ENCODE data around the gene OSMR. TPM values are rescaled to one million over a fixed set of nuclear protein-coding genes. Genes with fewer than 3 reads are reported as not detected.
"Not testable (repeated sequence)": the region's sequence is repeated elsewhere in the genome, so short reads cannot be mapped to it uniquely, and the experiment has no call there.

Gene OSMR
- total and polyA plus RNA-seq, 2 experiments from 2014 or later = 1.5 to 2.6 TPM

- TF ChIP-seq, protein P1, sequence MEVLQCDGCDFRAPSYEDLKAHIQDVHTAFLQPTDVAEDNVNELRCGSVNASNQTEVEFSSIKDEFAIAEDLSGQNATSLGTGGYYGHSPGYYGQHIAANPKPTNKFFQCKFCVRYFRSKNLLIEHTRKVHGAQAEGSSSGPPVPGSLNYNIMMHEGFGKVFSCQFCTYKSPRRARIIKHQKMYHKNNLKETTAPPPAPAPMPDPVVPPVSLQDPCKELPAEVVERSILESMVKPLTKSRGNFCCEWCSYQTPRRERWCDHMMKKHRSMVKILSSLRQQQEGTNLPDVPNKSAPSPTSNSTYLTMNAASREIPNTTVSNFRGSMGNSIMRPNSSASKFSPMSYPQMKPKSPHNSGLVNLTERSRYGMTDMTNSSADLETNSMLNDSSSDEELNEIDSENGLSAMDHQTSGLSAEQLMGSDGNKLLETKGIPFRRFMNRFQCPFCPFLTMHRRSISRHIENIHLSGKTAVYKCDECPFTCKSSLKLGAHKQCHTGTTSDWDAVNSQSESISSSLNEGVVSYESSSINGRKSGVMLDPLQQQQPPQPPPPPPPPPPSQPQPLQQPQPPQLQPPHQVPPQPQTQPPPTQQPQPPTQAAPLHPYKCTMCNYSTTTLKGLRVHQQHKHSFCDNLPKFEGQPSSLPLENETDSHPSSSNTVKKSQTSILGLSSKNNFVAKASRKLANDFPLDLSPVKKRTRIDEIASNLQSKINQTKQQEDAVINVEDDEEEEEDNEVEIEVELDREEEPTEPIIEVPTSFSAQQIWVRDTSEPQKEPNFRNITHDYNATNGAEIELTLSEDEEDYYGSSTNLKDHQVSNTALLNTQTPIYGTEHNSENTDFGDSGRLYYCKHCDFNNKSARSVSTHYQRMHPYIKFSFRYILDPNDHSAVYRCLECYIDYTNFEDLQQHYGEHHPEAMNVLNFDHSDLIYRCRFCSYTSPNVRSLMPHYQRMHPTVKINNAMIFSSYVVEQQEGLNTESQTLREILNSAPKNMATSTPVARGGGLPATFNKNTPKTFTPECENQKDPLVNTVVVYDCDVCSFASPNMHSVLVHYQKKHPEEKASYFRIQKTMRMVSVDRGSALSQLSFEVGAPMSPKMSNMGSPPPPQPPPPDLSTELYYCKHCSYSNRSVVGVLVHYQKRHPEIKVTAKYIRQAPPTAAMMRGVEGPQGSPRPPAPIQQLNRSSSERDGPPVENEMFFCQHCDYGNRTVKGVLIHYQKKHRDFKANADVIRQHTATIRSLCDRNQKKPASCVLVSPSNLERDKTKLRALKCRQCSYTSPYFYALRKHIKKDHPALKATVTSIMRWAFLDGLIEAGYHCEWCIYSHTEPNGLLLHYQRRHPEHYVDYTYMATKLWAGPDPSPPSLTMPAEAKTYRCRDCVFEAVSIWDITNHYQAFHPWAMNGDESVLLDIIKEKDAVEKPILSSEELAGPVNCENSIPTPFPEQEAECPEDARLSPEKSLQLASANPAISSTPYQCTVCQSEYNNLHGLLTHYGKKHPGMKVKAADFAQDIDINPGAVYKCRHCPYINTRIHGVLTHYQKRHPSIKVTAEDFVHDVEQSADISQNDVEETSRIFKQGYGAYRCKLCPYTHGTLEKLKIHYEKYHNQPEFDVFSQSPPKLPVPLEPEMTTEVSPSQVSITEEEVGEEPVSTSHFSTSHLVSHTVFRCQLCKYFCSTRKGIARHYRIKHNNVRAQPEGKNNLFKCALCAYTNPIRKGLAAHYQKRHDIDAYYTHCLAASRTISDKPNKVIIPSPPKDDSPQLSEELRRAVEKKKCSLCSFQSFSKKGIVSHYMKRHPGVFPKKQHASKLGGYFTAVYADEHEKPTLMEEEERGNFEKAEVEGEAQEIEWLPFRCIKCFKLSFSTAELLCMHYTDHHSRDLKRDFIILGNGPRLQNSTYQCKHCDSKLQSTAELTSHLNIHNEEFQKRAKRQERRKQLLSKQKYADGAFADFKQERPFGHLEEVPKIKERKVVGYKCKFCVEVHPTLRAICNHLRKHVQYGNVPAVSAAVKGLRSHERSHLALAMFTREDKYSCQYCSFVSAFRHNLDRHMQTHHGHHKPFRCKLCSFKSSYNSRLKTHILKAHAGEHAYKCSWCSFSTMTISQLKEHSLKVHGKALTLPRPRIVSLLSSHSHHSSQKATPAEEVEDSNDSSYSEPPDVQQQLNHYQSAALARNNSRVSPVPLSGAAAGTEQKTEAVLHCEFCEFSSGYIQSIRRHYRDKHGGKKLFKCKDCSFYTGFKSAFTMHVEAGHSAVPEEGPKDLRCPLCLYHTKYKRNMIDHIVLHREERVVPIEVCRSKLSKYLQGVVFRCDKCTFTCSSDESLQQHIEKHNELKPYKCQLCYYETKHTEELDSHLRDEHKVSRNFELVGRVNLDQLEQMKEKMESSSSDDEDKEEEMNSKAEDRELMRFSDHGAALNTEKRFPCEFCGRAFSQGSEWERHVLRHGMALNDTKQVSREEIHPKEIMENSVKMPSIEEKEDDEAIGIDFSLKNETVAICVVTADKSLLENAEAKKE (CRISPR knock-in tag; IDR thresholded peaks at IDR 0.05) = no peak
- TF ChIP-seq CREB1 (CRISPR knock-in tag; IDR thresholded peaks at IDR 0.05; ENCODE audit: low read depth) (no peak), JUNB (IDR thresholded peaks at IDR 0.05; ENCODE audit: unreplicated experiment) (no peak), POLR2AphosphoS5 (IDR thresholded peaks at IDR 0.05; ENCODE audit: low read depth) (no peak), EZH2 (IDR thresholded peaks at IDR 0.05; ENCODE audit: low read depth, unreplicated experiment) (no peak), ZNF331 (CRISPR knock-in tag; IDR thresholded peaks at IDR 0.05; ENCODE audit: low read depth) (no peak)
Observed at GRCh38 chr5:38848637-38849036, 2.8 kb downstream of the OSMR start (continued).

GRCh38 chr5:38851640-38852039 is 5.8 kb downstream of the OSMR start:
- not testable (repeated sequence) for H3K27ac Mint-ChIP-seq; ATAC-seq; H3K4me3 ChIP-seq; H3K36me3 Mint-ChIP-seq (ENCODE audit: low read depth); H3K9me3 Mint-ChIP-seq; H3K4me3 Mint-ChIP-seq; H3K79me2 ChIP-seq (replicated peaks; ENCODE audit: insufficient read depth); H3F3A ChIP-seq (replicated peaks; ENCODE audit: low read depth); H3K4me1 ChIP-seq (ENCODE audit: insufficient read depth); H3K9me2 ChIP-seq (ENCODE audit: insufficient read depth); H2AFZ ChIP-seq; H3K36me3 ChIP-seq (ENCODE audit: insufficient read depth); DNase-seq (ENCODE audit: low spot score); H3K4me2 ChIP-seq; H3K27ac ChIP-seq (ENCODE audit: low read depth); H4K20me1 ChIP-seq (replicated peaks; ENCODE audit: insufficient read depth)
- Mint-ChIP-seq H3K4me1 (peaks cover 10% of the 10 kb centered on the region; the same call in 2 of the 3 replicates), H3K27me3 (ENCODE audit: insufficient read depth, low read depth, poor library complexity) (peaks cover 13% of the 10 kb centered on the region)
- peaks cover 21% of the 10 kb centered on the region for H3K27me3 ChIP-seq (ENCODE audit: insufficient read depth)

Data from GM23338 (cell line).